Chondrocyte (in vitro differentiated cells): ENCODE data around the gene HEPN1. TPM values are rescaled to one million over a fixed set of nuclear protein-coding genes. Genes with fewer than 3 reads are reported as not detected.
A peak's percentile ranks its signal among the peaks of the same experiment; 100 is the strongest.

ENCODE experiments used
- DNase-seq: peaks from one replicate; pipeline ENCODE4 v3.0.0; 2021; ENCODE audit warnings: mixed read lengths, low spot score
- H3K27ac Mint-ChIP-seq: one replicate; pipeline ENCODE4 v1.8.0; 2021; ENCODE audit warnings: mild to moderate bottlenecking, moderate library complexity, mixed read lengths; ENCODE audit not compliant: unreplicated experiment
- H3K27me3 Mint-ChIP-seq: 2 replicates; pipeline ENCODE4 v1.8.0; 2021; ENCODE audit warnings: low read depth, mixed read lengths
- H3K36me3 Mint-ChIP-seq: 2 replicates; pipeline ENCODE4 v1.8.0; 2021; ENCODE audit warnings: low read depth, mixed read lengths
- H3K4me1 Mint-ChIP-seq: 2 replicates; pipeline ENCODE4 v1.8.0; 2021; ENCODE audit warnings: low read depth, mild to moderate bottlenecking, mixed read lengths
- H3K4me3 Mint-ChIP-seq: one replicate; pipeline ENCODE4 v1.8.0; 2021; ENCODE audit warnings: mild to moderate bottlenecking, moderate library complexity, mixed read lengths; ENCODE audit not compliant: unreplicated experiment
- H3K9me3 Mint-ChIP-seq: 2 replicates; pipeline ENCODE4 v1.8.0; 2021; ENCODE audit warnings: low read depth, mixed read lengths
- CTCF ChIP-seq: fragments of 200-600 bp; sonication (generic); IDR thresholded peaks from 2 replicates; pipeline ENCODE4 v1.5.0; 2021; ENCODE audit warnings: antibody characterized with exemption, mild to moderate bottlenecking, moderate library complexity
- total RNA-seq: library from RNA; stranded (reverse); gene quantifications from 3 replicates; pipeline ENCODE4 v1.2.1, GENCODE V29; 2021

HEPN1 gene
- total RNA-seq, 1 donor from 2014 or later, result not detected

GRCh38 chr11:124879493-124880289, 39.4 kb upstream of the HEPN1 start:
- Mint-ChIP-seq H3K36me3 (no peaks in the 10 kb centered on the region), H3K4me3 (no peak overlapping the region), H3K9me3 (no peaks in the 10 kb centered on the region), H3K4me1 (peaks cover 32% of the 10 kb centered on the region), H3K27ac (no peak overlapping the region), H3K27me3 (no peaks in the 10 kb centered on the region)
- no peak for TF ChIP-seq CTCF
- no peak for DNase-seq

- no peaks in the 10 kb centered on the region for H3K9me3 Mint-ChIP-seq
- DNase-seq, result no peak
- peaks cover 32% of the 10 kb centered on the region for H3K4me1 Mint-ChIP-seq
- H3K27ac Mint-ChIP-seq, result no peak overlapping the region
- H3K4me3 Mint-ChIP-seq, result no peak overlapping the region
- no peaks in the 10 kb centered on the region for H3K27me3 Mint-ChIP-seq
- no peak for TF ChIP-seq CTCF
- H3K36me3 Mint-ChIP-seq, result no peaks in the 10 kb centered on the region
Observed at GRCh38 chr11:124880290-124880611, 38.8 kb upstream of the HEPN1 start.

GRCh38 chr11:124880958-124881357, 38.1 kb upstream of the HEPN1 start:
- Mint-ChIP-seq H3K9me3 (no peaks in the 10 kb centered on the region), H3K27ac (no peak overlapping the region), H3K36me3 (no peaks in the 10 kb centered on the region), H3K4me1 (peaks cover 26% of the 10 kb centered on the region), H3K27me3 (no peaks in the 10 kb centered on the region), H3K4me3 (no peak overlapping the region)
- DNase-seq, result no peak
- no peak for TF ChIP-seq CTCF

GRCh38 chr11:124882339-124883071, 36.5 kb upstream of the HEPN1 start:
- no peaks in the 10 kb centered on the region for H3K9me3 Mint-ChIP-seq
- no peak for TF ChIP-seq CTCF
- no peaks in the 10 kb centered on the region for H3K27me3 Mint-ChIP-seq
- no peak for DNase-seq
- H3K4me1 Mint-ChIP-seq, result peaks cover 16% of the 10 kb centered on the region
- no peaks in the 10 kb centered on the region for H3K36me3 Mint-ChIP-seq
- H3K27ac Mint-ChIP-seq, result peak overlapping the region; percentile 41
- no peak overlapping the region for H3K4me3 Mint-ChIP-seq

- H3K4me1 Mint-ChIP-seq, result peaks cover 12% of the 10 kb centered on the region
- DNase-seq, result no peak
- H3K9me3 Mint-ChIP-seq, result no peaks in the 10 kb centered on the region
- no peaks in the 10 kb centered on the region for H3K27me3 Mint-ChIP-seq
- no peak for TF ChIP-seq CTCF
- no peak overlapping the region for H3K27ac Mint-ChIP-seq
- no peak overlapping the region for H3K4me3 Mint-ChIP-seq
- no peaks in the 10 kb centered on the region for H3K36me3 Mint-ChIP-seq
Observed at GRCh38 chr11:124884340-124884739, 34.7 kb upstream of the HEPN1 start.
